HEK293T (cell line): ENCODE measurements around the gene ITSN1.
"Not testable (repeated sequence)": the region's sequence is repeated elsewhere in the genome, so short reads cannot be mapped to it uniquely, and the experiment has no call there.

Experiments
- CTCF ChIA-PET: fragments of 350-600 bp; formaldehyde crosslinking; extraction: SDS; loops from one replicate; lab custom pipeline; 2021; ENCODE audit warnings: antibody characterized with exemption, inconsistent platforms; lab: Yijun Ruan, JAX
- POLR2A ChIA-PET: fragments of 350-600 bp; formaldehyde crosslinking; extraction: SDS; loops from one replicate; lab custom pipeline; 2020; ENCODE audit warnings: antibody characterized with exemption, inconsistent platforms; lab: Yijun Ruan, JAX
- DNase-seq: peaks from one replicate; pipeline ENCODE4 v3.0.0; 2012; ENCODE audit warnings: mixed read lengths; ENCODE audit errors: extremely low spot score
- ARNT ChIP-seq: fragments of 450-650 bp; IDR thresholded peaks from 2 replicates; pipeline ENCODE4 v1.6.1; 2017; ENCODE audit warnings: mild to moderate bottlenecking
- BHLHE40 ChIP-seq: fragments of 450-650 bp; IDR thresholded peaks from 2 replicates; pipeline ENCODE4 v1.6.1; 2016; ENCODE audit warnings: mild to moderate bottlenecking, moderate library complexity, borderline replicate concordance
- CTBP1 ChIP-seq: fragments of 450-650 bp; IDR thresholded peaks from 2 replicates; pipeline ENCODE4 v1.6.1; 2016; ENCODE audit warnings: borderline replicate concordance
- ELF4 ChIP-seq: fragments of 450-650 bp; IDR thresholded peaks from 2 replicates; pipeline ENCODE4 v1.6.1; 2017; ENCODE audit warnings: antibody characterized with exemption
- FOXA1 ChIP-seq: fragments of 450-650 bp; IDR thresholded peaks from 2 replicates; pipeline ENCODE4 v1.6.1; 2016; ENCODE audit warnings: mild to moderate bottlenecking
- FOXK2 ChIP-seq: fragments of 450-650 bp; IDR thresholded peaks from 2 replicates; pipeline ENCODE4 v1.6.1; 2016; ENCODE audit warnings: mild to moderate bottlenecking
- FOXM1 ChIP-seq: fragments of 450-650 bp; IDR thresholded peaks from 2 replicates; pipeline ENCODE4 v1.6.1; 2017; ENCODE audit warnings: mild to moderate bottlenecking, borderline replicate concordance
- HDGF ChIP-seq: fragments of 450-650 bp; IDR thresholded peaks from 2 replicates; pipeline ENCODE4 v1.6.1; 2017; ENCODE audit warnings: antibody characterized with exemption, borderline replicate concordance
- L3MBTL2 ChIP-seq: fragments of 450-650 bp; conservative IDR thresholded peaks from 2 replicates; pipeline ENCODE4 v1.6.1; 2016; ENCODE audit warnings: mild to moderate bottlenecking
- LEF1 ChIP-seq: fragments of 450-650 bp; IDR thresholded peaks from 2 replicates; pipeline ENCODE4 v1.6.1; 2017; ENCODE audit warnings: mild to moderate bottlenecking, borderline replicate concordance
- NFRKB ChIP-seq: fragments of 450-650 bp; IDR thresholded peaks from 2 replicates; pipeline ENCODE4 v1.6.1; 2016; ENCODE audit warnings: mild to moderate bottlenecking, moderate library complexity
- SP1 ChIP-seq: fragments of 450-650 bp; IDR thresholded peaks from 2 replicates; pipeline ENCODE4 v1.6.1; 2017
- SUZ12 ChIP-seq: fragments of 450-650 bp; IDR thresholded peaks from 2 replicates; pipeline ENCODE4 v1.6.1; 2016; ENCODE audit warnings: mild to moderate bottlenecking
- TARDBP ChIP-seq: fragments of 450-650 bp; IDR thresholded peaks from 2 replicates; pipeline ENCODE4 v1.6.1; 2016
- ZNF384 ChIP-seq: fragments of 450-650 bp; IDR thresholded peaks from 2 replicates; pipeline ENCODE4 v1.6.1; 2016
- TF ChIP-seq, protein P1 (sequence below): fragments of 450-650 bp; IDR thresholded peaks from 2 replicates; pipeline ENCODE4 v1.6.1; 2016

Gene ITSN1

DNA sequence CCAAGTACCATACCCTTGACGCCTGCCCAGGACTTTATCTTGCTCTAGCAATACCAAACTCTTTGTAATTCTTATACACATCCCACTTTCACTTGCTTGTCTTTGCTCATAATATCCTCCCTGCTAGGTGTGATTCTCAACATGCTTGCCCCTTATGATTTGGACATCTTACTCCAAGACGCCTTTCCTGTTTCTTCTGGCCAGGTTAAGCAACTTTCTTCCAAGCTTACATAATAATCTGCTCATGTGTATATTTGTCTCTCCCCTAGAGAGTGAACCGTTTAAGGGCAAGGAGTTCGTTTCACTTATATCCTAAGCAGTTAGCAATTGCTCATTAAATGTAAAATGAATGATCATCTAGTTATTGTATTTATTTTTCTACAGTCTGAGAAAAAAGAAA, 22.6 kb upstream of the ITSN1 start:
- ChIA-PET POLR2A (no interaction called here), CTCF (interaction anchor here (1.7 kb wide), 1 partner anchor 14 kb away, joined by 5 read pairs; no protein-coding TSS in a partner anchor)
- TF ChIP-seq LEF1 (no peak), L3MBTL2 (no peak), SP1 (no peak), HDGF (no peak), BHLHE40 (no peak), CTBP1 (no peak), ELF4 (no peak), FOXM1 (no peak), SUZ12 (no peak), ZNF384 (no peak), FOXK2 (no peak), TARDBP (no peak)
- TF ChIP-seq, protein P1, sequence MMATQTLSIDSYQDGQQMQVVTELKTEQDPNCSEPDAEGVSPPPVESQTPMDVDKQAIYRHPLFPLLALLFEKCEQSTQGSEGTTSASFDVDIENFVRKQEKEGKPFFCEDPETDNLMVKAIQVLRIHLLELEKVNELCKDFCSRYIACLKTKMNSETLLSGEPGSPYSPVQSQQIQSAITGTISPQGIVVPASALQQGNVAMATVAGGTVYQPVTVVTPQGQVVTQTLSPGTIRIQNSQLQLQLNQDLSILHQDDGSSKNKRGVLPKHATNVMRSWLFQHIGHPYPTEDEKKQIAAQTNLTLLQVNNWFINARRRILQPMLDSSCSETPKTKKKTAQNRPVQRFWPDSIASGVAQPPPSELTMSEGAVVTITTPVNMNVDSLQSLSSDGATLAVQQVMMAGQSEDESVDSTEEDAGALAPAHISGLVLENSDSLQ = no peak
- no peak for DNase-seq

DNA sequence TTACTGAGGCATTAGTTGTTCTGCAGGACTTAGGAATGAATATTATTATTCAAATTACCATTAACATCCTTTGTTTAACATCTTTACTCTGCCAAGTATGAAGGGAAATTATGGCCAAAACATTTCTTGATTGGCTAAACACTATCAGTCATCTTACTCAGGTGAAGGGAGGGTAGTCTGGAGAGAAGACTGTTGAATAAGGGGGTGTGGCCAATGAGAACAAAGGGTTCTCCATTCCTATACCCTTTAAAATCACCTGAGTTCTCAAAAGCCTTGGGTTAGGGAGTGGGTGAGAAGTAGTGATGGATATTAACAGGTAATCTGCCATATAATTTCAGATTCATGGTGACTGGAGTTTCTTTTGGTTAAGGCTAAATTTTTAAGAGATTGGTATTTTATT, 20.0 kb upstream of the ITSN1 start:
- DNase-seq = no peak
- TF ChIP-seq HDGF = no peak
- TF ChIP-seq ZNF384 = no peak
- TF ChIP-seq LEF1 = no peak
- no peak for TF ChIP-seq TARDBP
- no peak for TF ChIP-seq FOXA1
- no peak for TF ChIP-seq SP1
- TF ChIP-seq, protein P1 = no peak
- no peak for TF ChIP-seq ELF4
- no peak for TF ChIP-seq BHLHE40
- TF ChIP-seq CTBP1 = no peak
- no peak for TF ChIP-seq FOXM1
- TF ChIP-seq ARNT = no peak
- TF ChIP-seq NFRKB = no peak
- no peak for TF ChIP-seq L3MBTL2
- no peak for TF ChIP-seq FOXK2
- no peak for TF ChIP-seq SUZ12
- ChIA-PET POLR2A (no interaction called here), CTCF (interaction anchor here (1.1 kb wide), 1 partner anchor 16 kb away, joined by 4 read pairs; no protein-coding TSS in a partner anchor)

DNA sequence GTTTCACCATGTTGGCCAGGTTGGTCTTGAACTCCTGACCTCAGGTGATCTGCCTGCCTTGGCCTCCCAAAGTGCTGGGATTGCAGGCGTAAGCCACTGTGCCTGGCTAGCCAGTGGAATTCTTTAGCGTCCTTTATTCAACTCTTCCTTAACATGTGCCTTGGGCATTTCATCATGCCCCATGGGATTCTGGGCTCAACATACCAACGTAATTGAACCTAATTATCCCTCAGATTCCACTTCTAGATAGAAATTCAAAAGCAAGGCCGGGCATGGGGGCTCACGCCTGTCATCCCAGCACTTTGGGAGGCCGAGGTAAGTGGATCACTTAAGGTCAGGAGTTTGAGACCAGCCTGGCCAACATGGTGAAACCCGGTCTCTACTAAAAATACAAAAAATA, 16.1 kb upstream of the ITSN1 start:
- POLR2A ChIA-PET, CTCF ChIA-PET, DNase-seq: not testable (repeated sequence)

DNA sequence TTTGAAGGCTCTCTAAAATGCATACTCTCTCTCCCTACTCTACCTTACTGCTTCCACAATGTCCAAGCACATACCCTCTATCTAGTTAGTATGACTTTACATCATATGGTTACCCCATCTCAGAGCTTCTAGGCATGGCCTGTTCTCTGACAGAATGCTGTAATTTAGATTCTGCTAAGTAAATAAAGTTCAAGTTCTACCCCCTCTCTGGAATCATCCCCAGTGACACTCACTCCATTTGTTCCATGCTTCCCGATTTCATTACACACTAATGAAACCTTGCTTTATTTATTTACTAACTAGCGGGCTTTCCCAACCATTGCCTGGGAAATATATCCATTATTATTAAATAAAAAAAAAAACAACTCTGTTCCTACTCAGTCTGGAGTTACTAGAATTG, 8.0 kb upstream of the ITSN1 start:
- DNase-seq = no peak
- TF ChIP-seq ZNF384 (no peak), SUZ12 (no peak), BHLHE40 (no peak), CTBP1 (no peak), ELF4 (no peak), SP1 (no peak), FOXK2 (no peak), FOXM1 (no peak), TARDBP (no peak), ARNT (no peak), L3MBTL2 (no peak), FOXA1 (no peak), NFRKB (no peak), LEF1 (no peak)
- TF ChIP-seq, protein P1 = no peak
- ChIA-PET CTCF (no interaction called here), POLR2A (no interaction called here)

DNA sequence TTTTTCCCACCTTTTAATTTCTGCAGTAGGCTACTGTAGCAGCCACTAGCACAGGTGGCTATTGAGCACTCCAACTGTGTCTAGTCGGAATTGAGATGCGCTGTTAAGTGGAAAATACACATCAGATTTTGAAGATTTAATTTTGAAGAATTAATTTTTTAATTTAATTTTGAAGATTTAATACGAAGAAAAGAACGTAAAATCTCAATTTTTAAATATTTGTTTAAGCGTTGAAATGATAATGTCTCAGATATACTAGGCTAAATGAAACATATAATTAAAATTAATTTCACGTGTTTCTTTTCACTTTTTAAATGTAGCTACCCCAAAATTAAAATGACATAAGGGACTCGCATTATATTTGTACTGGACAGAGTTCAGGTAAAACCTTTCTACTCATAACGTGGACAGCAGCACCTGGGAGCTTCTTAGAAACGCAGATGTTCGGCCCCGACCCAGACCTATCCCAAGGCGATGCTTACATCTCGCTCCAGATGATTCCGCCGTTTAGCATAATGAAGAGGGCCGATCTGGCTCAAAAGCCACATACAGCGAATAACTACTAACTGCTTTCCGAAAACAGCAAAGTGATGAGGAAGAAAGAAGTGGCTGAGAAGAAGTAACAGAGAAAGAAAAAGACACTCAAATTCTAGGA, 1.5 kb upstream of the ITSN1 start:
- CTCF ChIA-PET = no interaction called here

More for the DNA sequence above, 1.5 kb upstream of the ITSN1 start:
- POLR2A ChIA-PET = interaction anchor here (0.8 to 1.5 kb wide), 4 partner anchors 10 to 209 kb away, joined by 3 to 4 read pairs (median 4); partner anchors contain the start of gene DONSON
- peak; percentile 22 for DNase-seq
- TF ChIP-seq HDGF = no peak
- no peak for TF ChIP-seq ELF4
- TF ChIP-seq, protein P1 = no peak
- no peak for TF ChIP-seq TARDBP
- no peak for TF ChIP-seq CTBP1
- TF ChIP-seq FOXA1 = no peak
- TF ChIP-seq LEF1 = no peak
- no peak for TF ChIP-seq NFRKB
- no peak for TF ChIP-seq FOXK2
- TF ChIP-seq FOXM1 = no peak
- no peak for TF ChIP-seq ZNF384
